Lower lobe of right lung (tissue), 2 donors: Measurements from ENCODE around the gene CACNA1C. TPM values are rescaled to one million over a fixed set of nuclear protein-coding genes. Genes with fewer than 3 reads are reported as not detected.

Source experiments
- ATAC-seq, 2 donors: fragments of 200-7000 bp; cut with Tn5 transposase; one replicate each; pipeline ENCODE4 v1.9.1; 2020 to 2022; ENCODE audit warnings: mild to moderate bottlenecking in 2 of 2, moderate library complexity in 2 of 2
- DNase-seq: peaks from one replicate; pipeline ENCODE4 v3.0.0-alpha.2; 2020
- H3K27ac ChIP-seq: fragments of 200-600 bp; one replicate; pipeline ENCODE4 v1.8.0; 2022
- H3K27me3 ChIP-seq: fragments of 200-600 bp; one replicate; pipeline ENCODE4 v1.8.0; 2022; ENCODE audit warnings: low read depth
- H3K36me3 ChIP-seq: fragments of 200-600 bp; one replicate; pipeline ENCODE4 v1.8.0; 2022; ENCODE audit warnings: mild to moderate bottlenecking
- H3K4me1 ChIP-seq: fragments of 200-600 bp; one replicate; pipeline ENCODE4 v1.8.0; 2022
- H3K4me3 ChIP-seq: fragments of 200-600 bp; one replicate; pipeline ENCODE4 v1.8.0; 2022; ENCODE audit warnings: mild to moderate bottlenecking
- H3K9me3 ChIP-seq: fragments of 200-600 bp; one replicate; pipeline ENCODE4 v1.8.0; 2022
- intact Hi-C: fragments of 100-400 bp; cut with DNase I; formaldehyde crosslinking; loops from one replicate; pipeline ENCODE4 v1.11.0; 2022
- total RNA-seq: library from RNA; stranded (reverse); fragmentation: NEBNext Ultra II Directional; extraction: Animal tissue kit (Norgen Biotek cat#: 25700); gene quantifications from one replicate; pipeline ENCODE4 v1.2.1, GENCODE V29; 2021
- TF ChIP-seq, protein P1 (sequence below): fragments of 200-600 bp; IDR thresholded peaks from one replicate; pipeline ENCODE4 v1.8.0; 2022; ENCODE audit warnings: antibody characterized with exemption, mild to moderate bottlenecking
- donor health status: DM: no; HTN: yes; CAD: no; lungs with severe emphysema.

CACNA1C gene
- total RNA-seq, 1 donor from 2014 or later, result 8.4 TPM

DNA sequence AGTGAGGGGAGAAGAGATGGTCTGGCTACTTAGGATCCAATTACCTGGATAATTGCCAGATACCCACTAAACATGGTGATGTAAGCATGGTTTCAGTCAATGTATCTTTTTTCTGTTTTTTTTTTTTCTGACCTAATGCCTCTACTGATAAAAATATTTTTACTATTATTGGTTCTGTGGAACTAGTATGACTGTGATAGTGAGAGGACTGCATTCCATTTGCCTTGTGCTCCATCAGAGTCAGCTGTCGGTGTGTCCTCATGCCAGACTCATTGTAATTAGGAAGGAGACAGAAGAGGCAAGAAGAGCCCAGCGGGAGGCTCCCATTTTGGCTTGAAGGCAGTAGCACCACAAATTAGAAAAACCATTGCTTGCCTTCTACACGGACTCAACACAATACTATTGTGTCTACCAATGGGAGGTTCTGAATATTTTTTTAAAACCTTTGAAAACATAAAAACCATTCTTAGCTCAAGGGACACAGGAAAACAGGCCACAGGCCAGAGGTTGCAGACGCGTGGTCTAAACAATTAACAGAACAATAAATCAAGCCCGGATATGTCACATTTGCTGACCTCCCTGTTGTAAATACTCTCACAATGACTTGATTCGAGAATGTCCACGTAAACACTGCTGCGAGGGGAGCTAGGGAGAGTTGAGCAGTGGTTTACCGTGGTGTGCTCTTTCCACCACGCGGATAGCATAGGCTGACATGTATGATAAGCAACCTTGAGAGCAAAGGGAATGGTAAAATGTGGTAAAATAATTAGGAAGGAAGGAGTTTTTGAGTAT is 35.0 kb upstream of the CACNA1C start:
- Histone ChIP-seq H3K36me3 (no peaks in the 10 kb centered on the region), H3K4me1 (peaks cover 27% of the 10 kb centered on the region), H3K9me3 (no peaks in the 10 kb centered on the region), H3K27ac (no peak overlapping the region), H3K4me3 (no peak overlapping the region), H3K27me3 (no peaks in the 10 kb centered on the region)
- TF ChIP-seq, protein P1, sequence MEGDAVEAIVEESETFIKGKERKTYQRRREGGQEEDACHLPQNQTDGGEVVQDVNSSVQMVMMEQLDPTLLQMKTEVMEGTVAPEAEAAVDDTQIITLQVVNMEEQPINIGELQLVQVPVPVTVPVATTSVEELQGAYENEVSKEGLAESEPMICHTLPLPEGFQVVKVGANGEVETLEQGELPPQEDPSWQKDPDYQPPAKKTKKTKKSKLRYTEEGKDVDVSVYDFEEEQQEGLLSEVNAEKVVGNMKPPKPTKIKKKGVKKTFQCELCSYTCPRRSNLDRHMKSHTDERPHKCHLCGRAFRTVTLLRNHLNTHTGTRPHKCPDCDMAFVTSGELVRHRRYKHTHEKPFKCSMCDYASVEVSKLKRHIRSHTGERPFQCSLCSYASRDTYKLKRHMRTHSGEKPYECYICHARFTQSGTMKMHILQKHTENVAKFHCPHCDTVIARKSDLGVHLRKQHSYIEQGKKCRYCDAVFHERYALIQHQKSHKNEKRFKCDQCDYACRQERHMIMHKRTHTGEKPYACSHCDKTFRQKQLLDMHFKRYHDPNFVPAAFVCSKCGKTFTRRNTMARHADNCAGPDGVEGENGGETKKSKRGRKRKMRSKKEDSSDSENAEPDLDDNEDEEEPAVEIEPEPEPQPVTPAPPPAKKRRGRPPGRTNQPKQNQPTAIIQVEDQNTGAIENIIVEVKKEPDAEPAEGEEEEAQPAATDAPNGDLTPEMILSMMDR, result no peak
- ATAC-seq (no peak), DNase-seq (no peak)
- intact Hi-C loops, result no loop called here

DNA sequence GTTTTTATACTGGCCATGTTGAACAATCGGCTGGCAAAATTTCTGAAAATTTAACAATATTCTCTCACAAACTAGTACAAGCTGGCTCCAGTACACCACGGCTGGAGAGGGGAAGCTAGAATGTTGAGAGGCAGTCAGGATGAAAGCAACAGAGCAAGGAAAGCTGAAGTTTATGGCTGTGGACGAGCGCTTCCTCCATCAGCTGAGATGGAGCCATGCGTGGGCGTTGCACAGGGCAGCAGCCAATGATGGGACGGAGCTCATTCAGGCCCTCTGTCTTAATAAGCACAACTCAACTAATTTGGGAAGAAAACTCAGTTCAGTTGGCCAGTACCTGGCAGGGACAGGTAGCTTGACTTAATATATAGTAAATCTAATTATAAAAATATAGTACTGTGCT is 34.4 kb upstream of the CACNA1C start:
- Histone ChIP-seq H3K36me3 (no peaks in the 10 kb centered on the region), H3K27me3 (no peaks in the 10 kb centered on the region), H3K9me3 (no peaks in the 10 kb centered on the region), H3K4me1 (peaks cover 26% of the 10 kb centered on the region), H3K4me3 (no peak overlapping the region), H3K27ac (no peak overlapping the region)
- intact Hi-C loops, result no loop called here
- ATAC-seq (no peak), DNase-seq (no peak)
- TF ChIP-seq, protein P1, result no peak

DNA sequence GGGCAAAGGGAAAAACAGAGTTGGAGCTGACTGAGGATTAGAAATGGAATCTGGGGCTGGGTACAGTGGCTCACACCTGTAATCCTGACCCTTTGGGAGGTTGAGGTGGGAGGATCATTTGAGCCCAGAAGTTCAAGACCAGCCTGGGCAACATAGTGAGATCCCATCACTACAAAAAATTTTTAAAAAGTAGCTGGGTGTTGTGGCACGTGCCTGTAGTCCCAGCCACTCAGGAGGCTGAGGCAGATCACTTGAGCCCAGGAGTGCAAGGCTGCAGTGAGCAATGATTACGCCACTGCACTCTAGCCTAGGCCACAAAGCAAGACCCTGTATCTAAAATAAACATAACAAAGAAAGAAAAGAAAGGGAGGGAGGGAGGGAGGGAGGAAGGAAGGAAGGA is 33.7 kb upstream of the CACNA1C start:
- intact Hi-C loops, result no loop called here
- H3K27ac ChIP-seq, result no peak overlapping the region
- ATAC-seq, result no peak
- no peak overlapping the region for H3K4me3 ChIP-seq
- no peak for DNase-seq
- TF ChIP-seq, protein P1, result no peak
- no peaks in the 10 kb centered on the region for H3K27me3 ChIP-seq
- H3K4me1 ChIP-seq, result peaks cover 19% of the 10 kb centered on the region
- H3K9me3 ChIP-seq, result no peaks in the 10 kb centered on the region
- H3K36me3 ChIP-seq, result no peaks in the 10 kb centered on the region

DNA sequence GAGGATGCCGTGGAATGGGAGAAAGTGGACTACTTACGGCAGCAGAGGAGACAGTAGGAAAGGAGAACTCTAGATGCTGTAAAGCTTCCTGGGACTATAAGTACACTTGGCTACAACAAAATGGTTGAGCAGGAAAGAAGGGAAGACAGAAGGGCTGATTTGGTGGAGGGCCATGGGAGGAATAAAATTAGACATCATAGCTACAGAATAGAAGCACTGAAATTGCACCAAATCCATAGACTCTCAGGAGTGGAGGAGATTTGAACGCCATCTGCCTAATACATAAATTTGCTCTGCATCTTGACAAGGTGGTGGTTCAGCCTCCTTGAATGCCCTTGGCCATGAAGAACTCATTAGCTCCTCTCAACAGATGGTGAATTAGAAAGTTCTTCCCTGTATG is 32.3 kb upstream of the CACNA1C start:
- no peak for ATAC-seq
- no peak for DNase-seq
- H3K4me3 ChIP-seq, result no peak overlapping the region
- H3K27me3 ChIP-seq, result no peaks in the 10 kb centered on the region
- H3K36me3 ChIP-seq, result no peaks in the 10 kb centered on the region
- peaks cover 12% of the 10 kb centered on the region for H3K4me1 ChIP-seq
- intact Hi-C loops, result no loop called here
- no peak overlapping the region for H3K27ac ChIP-seq
- TF ChIP-seq, protein P1, result no peak
- H3K9me3 ChIP-seq, result no peaks in the 10 kb centered on the region

DNA sequence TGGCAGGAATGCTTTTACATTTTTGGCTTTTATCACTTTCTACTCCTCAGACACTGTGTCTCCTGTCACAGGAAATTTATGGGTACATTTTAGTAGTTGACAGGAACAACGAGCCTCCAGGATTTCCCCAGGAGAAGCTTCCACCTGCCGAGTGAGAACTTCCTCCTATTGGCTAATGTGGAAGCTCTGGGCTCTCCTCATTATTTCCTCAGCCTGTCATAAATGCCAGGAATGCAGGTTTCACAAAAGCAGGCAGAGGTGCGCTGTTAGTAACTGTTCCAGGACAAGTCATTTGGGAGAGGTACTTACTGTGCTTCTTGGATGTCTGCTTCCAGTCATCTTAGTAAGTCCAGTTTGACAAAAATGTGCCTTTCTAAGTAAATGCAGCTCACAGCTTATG is 29.4 kb upstream of the CACNA1C start:
- TF ChIP-seq, protein P1, result no peak
- no peak overlapping the region for H3K27ac ChIP-seq
- intact Hi-C loops, result no loop called here
- H3K4me3 ChIP-seq, result no peak overlapping the region
- no peak for ATAC-seq
- H3K27me3 ChIP-seq, result no peaks in the 10 kb centered on the region
- no peaks in the 10 kb centered on the region for H3K9me3 ChIP-seq
- H3K36me3 ChIP-seq, result no peaks in the 10 kb centered on the region
- peaks cover 1% of the 10 kb centered on the region for H3K4me1 ChIP-seq
- no peak for DNase-seq
